Stimulated activated CD4-positive, alpha-beta T cell treated with anti-CD3 and anti-CD28 coated beads, Interleukin-15, amount 100 ng/mL, for 1 hour (primary cell): Measurements from ENCODE around the gene CTRB1.

ENCODE experiments used
- DNase-seq, 2 donors: peaks; one replicate each; pipeline ENCODE4 v3.0.0-alpha.2; 2020; ENCODE audit warnings: low read depth in 1 of 2, low spot score in 1 of 2

CTRB1 gene

DNA sequence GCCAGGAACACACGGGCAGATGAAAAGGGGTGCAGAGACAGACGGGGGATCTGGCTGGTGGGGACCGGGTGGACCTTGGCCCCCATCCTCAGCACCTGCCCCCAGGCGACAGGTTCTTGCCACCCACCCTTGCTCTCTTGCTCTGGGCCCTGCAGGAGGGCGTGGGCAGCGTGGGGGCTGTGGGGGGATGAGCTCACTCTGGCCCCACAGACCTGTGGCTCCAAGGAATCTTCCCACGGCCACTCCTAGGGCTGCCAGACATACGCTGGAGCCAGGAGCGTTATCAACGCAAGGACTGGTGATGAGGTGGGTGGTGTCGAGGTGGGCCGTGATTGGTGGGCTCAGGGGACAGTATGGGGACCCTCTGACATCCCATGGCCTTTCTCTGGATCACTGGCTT lies 6.3 kb downstream of the CTRB1 start:
- DNase-seq, result no peak

DNA sequence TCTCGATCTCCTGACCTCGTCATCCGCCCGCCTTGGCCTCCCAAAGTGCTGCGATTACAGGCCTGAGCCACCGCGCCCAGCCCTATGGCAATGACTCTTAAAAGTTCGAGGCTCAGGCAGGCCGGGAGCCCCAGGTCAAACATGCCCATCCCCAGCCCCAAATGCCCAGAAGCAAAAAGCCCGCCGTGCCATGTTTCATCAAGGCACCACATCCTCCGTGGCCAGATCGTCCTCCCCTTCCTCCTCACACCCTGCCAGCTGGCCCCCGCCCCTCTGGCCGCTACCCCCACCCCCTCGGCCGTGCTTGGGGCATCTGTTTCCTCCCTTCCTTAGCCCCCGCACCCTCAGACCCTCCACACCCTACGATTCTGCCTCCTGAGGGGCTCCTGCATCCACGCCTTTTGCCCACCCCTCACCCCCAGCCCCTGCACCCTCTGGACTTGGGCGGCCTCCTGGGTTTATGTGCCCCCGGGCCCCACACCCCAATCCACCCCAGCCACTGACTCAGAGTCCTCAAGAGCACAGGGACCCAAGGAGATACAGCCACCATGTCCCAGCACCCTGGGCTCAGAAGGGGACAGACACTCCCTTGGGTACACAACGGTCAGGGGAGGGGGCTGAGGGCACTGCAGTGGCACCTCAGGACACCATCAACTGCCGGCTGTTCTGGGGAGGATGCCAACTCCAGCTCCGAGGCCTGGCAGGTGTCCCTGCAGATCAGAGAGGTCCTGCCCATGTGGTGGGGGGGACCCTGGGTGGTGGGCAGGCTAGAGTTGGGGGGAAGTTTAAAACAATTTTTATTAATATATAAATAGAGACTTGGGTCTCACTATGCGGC lies 7.1 kb downstream of the CTRB1 start:
- no peak for DNase-seq

DNA sequence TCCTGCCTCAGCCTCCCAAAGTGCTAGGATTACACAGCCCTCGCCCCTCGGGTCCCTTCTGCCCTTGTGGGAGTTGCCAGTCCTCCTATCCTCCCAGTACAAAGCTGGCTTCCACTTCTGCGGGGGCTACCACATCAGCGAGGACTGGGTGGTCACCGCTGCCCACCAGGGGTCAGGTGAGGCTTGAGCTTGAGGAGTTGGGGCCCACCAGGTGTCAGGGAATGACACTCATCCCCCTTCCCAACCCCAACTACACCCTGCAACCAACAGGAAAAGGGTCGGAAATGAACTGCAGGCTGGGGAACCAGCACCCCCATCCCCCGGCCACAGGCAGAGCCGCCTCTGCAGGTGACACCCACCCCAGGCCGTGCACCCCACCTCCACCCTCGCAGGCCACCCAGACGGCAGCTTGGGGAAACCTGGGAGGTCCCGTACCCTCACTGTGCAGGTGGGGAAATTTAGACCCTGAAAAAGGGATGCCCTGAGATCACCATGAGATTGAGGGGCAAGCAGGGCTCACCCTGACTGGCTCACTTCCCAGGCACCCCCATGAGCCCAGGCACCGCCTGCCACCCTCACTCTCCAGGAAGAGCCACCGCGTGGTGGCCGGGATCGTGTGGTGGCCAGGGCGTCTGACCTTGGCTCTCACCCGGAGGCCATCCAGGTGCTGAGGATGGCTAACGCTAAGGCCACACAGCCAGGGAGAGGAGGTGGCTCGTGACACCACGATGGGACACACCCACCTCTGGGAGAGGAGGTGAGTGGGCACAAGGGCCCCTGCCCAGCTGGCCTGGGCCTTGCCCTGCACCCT lies 8.0 kb downstream of the CTRB1 start:
- DNase-seq, result no peak

DNA sequence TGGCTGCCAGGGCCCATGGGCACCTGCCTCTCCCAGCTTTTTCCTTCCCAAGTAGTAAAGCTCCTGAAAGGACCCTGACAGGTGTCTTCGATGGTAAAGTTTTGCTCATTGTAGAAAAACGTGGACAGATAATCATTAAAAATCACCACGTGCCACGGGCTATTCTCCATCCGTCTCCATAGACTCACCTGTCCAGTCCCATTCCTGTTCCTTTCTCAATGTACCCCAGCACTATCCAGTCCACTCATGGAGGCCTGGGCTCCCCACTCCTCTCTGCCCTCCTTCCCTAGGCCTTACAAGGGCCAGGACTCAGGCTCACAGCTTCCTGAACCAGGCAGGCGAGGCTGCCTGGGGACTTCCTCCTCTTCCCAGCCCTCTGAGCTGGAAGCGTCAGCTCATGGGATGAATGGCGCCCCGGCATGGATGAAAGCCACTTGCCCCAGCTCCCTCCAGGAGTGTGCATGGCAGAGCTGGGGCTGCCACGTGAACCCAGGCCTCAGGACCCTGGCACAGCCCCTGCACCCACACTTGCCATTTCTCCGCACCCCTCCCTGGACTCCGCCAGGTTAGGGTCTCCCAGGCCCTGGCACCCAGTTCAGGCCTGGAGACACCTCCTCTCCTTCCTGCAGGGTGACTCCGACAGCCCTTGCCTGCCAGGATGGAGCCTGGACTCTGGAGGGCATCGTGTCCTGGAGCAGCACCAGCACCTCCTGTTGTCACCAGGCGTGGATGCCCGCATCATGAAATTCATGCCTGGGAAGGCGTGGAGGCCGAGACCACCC lies 8.8 kb downstream of the CTRB1 start:
- DNase-seq, result no peak

DNA sequence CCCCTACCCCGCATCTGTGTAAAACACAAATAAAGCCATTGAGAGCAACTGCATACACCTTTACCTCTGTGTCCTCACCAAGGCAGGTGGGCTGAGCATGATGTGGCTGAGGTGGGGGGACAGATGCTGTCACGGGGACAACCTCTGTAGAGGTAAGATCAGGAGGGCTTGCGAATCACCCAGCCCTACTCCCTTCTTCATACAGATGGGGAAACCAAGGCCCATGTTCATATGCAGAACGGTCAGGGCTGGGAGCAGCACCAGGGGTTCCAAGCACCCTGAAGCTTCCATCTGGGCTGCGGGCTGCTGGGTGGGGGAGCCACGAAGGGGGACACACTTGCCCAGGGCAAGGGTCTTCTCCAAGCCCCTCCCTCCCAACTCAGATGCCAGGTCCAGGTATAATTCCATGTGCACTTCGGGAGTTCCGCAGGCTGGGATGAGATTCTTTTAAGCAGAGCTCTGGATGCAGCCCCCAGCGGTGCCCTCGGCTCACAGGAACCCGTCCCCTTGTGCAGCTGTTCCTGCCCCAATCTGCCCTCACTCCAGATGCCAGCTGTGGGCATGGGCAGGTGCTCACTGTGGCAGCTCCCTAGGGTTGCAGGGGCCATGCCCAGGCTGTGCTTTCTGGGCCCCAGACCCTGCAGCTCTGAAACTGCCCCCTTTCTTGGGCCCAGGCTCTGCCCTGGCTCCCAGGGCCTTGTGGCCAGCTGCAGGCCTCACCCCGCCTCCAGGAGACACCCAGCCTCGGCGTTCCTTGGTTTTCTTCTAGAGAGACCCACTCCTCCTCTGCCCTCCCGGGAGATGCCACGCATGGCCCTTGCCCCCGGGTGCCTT lies 9.6 kb downstream of the CTRB1 start:
- DNase-seq, result no peak

DNA sequence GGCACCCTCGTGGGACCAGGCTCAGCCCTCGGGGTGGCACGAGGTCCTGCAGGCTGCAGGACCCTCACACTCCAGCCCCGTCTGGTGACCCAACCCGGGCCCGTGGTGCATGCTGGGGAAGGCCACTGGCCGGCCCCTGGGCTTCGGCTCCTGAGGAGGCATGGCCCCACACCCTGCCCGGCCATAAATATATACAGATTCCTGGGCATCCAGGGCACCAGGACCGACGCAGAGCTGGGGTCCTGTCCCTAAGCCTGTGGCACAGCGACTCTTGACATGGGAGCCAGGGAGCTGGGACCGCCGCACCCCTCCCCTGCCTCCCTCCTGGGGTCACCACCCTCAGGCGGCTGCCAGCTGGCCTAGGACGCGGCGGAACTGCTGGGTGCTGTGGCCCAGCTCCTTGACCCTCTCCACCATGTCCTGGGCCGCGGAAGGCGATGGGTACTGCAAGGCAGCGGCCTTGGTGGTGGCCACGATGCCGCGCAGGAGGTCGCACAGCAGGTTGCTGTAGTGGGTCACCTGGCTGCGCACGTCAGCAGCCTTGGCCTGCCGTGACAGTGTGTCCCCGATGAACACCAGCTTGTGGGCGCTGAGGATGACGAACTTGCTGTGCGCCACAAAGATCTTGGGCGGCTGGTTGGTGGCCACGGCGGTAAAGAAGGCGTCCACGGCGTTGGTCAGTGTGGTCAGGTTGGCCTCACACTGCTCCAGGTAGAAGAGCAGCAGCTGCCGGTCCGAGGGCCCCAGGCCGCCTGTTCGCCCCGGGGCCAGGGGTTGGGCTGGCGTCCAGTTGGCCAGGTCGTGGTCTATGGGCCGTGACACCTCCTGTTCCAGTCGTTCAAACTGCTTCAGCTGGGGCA lies 10.6 kb downstream of the CTRB1 start:
- DNase-seq, result no peak

DNA sequence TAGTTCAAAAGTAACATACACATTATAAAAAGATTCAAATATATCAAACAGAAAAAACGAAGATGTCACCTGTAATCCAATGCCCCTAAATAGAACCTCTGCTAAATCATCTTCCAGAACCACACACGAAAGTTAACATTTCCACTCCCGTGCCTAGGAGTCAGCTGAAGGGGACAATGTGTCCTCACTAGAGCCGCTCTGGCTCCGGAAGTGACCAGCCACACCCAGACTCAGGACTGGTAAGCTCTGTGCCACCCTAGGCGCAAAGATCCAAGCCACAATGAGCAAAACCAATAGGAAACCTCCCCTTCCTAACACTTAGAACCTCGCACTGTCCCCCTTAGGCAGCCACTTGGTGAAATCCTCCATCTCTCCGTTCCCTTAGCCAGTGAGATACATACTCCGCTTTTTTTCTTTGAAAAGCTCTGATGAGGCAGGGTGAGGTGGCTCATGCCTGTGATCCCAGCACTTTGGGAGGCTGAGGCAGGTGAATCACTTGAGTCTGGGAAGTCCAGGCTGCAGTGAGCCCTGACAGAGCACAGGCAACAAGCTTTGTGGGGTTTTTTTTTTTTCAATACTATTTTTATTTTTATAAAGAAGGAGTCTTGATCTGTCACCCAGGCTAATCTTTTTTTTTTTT lies 11.8 kb downstream of the CTRB1 start:
- DNase-seq, result no peak

DNA sequence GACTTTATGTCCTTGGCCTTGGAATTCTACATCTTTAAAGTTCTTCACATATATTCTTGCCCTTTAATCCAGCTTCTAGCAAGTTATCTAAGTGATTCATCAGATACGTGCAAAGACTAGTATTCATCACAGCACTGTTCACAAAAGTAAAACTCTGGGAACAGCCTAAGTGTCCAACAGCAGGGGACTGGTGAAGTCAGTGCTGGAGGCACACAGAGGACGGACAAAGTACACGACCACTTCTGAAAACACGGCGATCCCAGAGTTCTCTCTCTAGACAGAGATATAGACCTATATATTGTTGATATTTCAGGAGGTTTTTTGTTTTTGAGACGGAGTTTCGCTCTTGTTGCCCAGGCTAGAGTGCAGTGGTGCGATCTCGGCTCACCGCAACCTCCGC lies 12.8 kb downstream of the CTRB1 start:
- DNase-seq, result no peak

DNA sequence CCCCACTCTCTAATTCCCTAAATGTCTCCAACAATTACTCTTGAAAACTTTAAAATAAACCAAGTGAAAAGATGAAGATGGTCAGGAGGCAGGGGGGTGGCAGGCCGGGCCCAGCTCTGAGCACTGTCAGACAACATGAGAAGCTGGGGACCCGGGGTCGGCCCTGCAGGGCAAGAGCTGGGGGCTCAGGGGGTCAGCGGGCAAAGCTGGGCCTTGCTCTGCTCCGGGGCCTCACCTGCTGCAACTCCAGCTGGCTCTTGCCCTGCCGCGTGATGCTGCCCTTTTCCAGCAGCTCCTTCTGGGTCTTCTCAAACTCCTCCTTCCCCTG lies 14.8 kb downstream of the CTRB1 start:
- DNase-seq, result no peak

DNA sequence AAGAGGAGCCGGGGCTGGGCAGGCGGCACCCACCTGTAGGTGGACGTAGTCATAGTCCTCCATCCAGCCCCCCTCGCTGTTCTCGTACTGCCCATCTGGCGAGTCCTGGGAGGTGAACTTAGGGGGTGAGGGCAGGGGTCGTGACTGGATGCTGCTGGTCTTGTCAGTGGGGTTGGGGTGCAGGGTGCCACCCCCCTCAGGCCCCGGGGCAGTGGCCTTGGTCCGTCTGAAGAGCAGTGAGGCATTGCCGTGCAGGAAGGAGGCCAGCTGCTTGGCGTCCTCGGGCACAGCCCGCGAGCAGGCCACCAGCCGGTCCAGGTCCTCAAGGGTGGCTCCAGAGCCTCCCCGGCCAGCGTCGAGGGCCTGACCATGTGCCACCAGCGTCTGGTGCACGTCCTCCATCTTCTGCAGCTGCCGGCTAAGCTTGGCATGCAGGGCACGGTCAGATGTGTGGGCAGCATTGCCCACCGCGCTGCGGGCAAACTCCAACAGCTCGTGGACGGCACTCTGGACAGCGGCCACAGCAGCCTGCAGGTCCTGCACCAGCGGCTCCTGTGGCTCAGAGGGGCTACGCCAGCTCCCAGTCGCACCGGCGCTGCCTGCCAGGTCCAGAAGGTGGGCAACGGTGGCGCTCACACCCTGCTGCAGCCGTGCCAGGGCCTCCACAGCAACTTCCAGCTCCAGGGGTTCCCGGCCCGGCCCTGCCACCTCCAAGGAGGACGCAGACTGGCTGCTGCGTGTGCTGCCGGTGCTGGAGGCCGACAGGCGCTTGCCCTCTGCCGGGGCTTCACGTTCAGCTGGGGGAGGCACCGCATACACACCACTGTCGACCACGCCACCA lies 16.3 kb downstream of the CTRB1 start:
- DNase-seq, result no peak

- DNase-seq, result no peak
Measured at GRCh38 chr16:75235721-75236193, 17.0 kb downstream of the CTRB1 start.

- DNase-seq, result no peak
Measured at GRCh38 chr16:75236232-75236631, 17.4 kb downstream of the CTRB1 start.

DNA sequence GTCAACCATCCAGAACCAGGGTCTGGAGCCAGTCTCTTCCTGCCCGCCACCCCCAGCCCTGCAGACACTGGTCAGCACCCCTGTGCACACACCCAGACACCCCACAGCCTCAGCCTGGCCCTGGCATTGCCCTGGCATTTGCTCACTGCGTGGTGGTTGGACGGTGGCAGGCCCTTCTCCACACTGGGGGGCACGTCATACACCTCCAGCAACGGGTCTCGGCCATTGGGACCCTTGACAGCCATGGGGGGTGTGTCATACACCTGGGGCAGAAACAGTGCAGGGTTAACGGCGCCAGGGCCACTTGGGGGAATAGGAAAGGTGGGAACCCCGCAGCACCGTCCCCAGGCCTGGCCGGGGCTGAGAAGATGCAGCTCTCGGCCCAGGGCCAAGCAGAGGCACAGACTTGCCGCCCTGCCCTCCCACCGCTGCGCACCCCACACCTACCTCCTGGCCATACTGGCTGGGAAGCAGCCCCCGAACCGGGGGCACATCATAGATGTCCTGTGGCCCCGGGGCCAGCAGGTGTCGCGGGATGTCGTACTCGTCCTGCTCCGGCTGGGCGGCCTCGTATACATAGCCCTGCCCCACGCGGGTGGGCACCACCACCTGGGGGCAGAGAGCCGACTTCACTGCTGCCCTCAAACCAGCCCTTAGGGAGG lies 18.1 kb downstream of the CTRB1 start:
- DNase-seq, result no peak

DNA sequence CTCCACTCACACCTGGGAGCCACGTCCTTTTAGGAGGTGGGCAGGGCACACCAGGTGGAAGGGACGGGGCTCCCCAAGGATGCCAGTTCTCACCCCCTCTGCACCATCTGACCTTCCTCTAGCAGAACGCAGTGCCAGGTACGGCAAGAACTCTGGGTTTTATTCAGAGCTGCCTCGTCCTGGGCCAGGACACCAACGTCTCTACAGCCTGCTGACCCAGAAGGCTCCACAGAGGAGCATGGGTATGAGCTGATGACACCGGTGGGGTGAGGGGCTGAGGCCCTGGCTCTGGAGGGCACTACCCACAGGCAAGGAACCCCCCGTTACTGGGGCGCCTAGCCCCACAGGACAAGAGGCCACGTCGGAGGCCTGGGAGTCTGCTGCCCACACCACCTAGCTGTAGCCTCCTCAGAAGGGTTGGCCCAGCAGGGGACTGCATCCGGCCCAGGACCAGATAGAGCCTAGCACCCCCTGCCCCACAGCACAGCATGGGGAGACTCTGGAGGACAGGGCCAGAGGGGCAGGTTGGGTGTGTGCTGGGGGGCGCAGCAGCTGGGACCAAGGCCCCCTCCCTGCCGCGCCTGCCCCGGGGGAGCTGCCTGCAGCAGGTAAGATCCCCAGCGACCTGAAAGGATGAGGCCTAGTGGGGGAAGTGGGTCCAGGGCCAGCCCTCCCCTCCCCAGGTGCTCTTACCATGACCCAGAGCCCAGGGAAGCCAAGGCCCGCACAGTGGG lies 18.8 kb downstream of the CTRB1 start:
- DNase-seq, result no peak

DNA sequence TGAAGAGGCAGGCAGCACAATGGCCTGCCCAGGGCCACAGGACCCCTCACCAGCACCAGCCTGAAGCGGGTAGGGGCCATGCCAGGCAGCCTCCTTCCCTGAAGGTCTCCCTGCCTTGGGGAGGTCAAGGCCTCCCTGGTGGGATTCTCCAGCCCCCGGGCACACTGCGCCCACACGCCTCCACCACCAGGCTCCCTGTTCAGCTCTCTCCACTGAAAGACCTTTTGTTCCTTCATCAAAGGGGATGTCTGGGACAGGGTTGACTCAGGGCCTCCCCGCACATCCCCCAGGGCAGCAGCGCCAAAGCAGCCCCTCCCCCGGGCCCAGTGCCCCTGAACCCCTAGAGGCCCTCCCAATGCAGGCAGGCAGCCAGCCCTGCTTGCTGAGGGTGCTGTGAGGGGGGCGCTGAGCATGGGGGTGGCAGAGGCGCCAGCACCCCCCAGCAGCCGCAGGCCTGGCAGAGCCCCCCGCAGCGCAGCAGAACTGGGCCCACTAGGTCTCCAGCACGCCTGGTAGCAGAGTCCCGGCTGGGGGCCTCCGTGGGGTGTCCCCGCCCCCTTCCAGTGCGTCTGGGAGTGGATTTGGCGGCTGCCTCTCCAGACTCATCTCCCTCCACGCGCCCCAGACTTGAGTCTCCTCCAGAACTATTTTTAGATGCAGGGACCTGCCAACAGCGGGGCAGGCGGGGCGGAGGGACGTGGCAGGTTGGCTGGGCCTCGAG lies 19.5 kb downstream of the CTRB1 start:
- DNase-seq, result no peak

GRCh38 chr16:75238853-75239541 lies 20.2 kb downstream of the CTRB1 start:
- no peak for DNase-seq
